ENCODE measurements around the gene FAM131B. TPM values are rescaled to one million over a fixed set of nuclear protein-coding genes. Genes with fewer than 3 reads are reported as not detected.

FAM131B gene
- total and polyA plus RNA-seq, 2 of the 13 experiments (the other 11 are each of a cell fraction or from before 2014, with no cell fraction given) = 0.07 TPM; not detected in 1

- TF ChIP-seq ZHX2 (IDR thresholded peaks at IDR 0.05; ENCODE audit: low read depth) (peak; percentile 19; the same call in 1 of the 2 replicates), ZHX2 (CRISPR knock-in tag; IDR thresholded peaks at IDR 0.05; ENCODE audit: borderline replicate concordance) (no peak), ZBTB34 (CRISPR knock-in tag; IDR thresholded peaks at IDR 0.05) (peak; percentile 92; the same call in 1 of the 2 replicates), ZNF354B (CRISPR knock-in tag; IDR thresholded peaks at IDR 0.05) (no peak), E2F1 (CRISPR knock-in tag; IDR thresholded peaks at IDR 0.05) (0 out of 2 replicates have a peak, but pooled peaks have one; percentile 43), ZNF441 (CRISPR knock-in tag; IDR thresholded peaks at IDR 0.05; ENCODE audit: borderline replicate concordance) (no peak), ZFY (CRISPR knock-in tag; IDR thresholded peaks at IDR 0.05) (peak; percentile 56; the same call in 1 of the 2 replicates), NR2F6 (IDR thresholded peaks at IDR 0.05) (peak; percentile 87), NR2F6 (CRISPR knock-in tag; IDR thresholded peaks at IDR 0.05) (peak; percentile 96), ZNF296 (CRISPR knock-in tag; conservative IDR thresholded peaks at IDR 0.05) (peak; percentile 78; the same call in 1 of the 2 replicates), ZNF761 (CRISPR knock-in tag; conservative IDR thresholded peaks at IDR 0.05) (peak; percentile 93), ZNF124 (CRISPR knock-in tag; IDR thresholded peaks at IDR 0.05) (peak; percentile 54; the same call in 1 of the 2 replicates), THRA (CRISPR knock-in tag; IDR thresholded peaks at IDR 0.05; ENCODE audit: borderline replicate concordance) (peak; percentile 83; the same call in 1 of the 2 replicates), ZNF263 (CRISPR knock-in tag; IDR thresholded peaks at IDR 0.05) (peak; percentile 66), PBX3 (CRISPR knock-in tag; IDR thresholded peaks at IDR 0.05; ENCODE audit: borderline replicate concordance) (no peak), MIER3 (CRISPR knock-in tag; IDR thresholded peaks at IDR 0.05; ENCODE audit: borderline replicate concordance) (peak; percentile 69; the same call in 1 of the 2 replicates)
Measured at GRCh38 chr7:143395187-143396149, 33.0 kb upstream of the FAM131B start (continued).

All from HepG2 (cell line).